Breast epithelium (tissue), 3 donors: Measurements from ENCODE around the gene GOLGA6D.

ENCODE experiments used
- POLR2A ChIP-seq: fragments of 450-650 bp; IDR thresholded peaks from one replicate; pipeline ENCODE4 v1.6.1; 2016; ENCODE audit warnings: antibody characterized with exemption, mild to moderate bottlenecking, moderate library complexity
- POLR2AphosphoS5 ChIP-seq, 3 donors: sonication (generic); formaldehyde crosslinking; IDR thresholded peaks; one replicate each; pipeline ENCODE4 v1.6.1; 2017; ENCODE audit warnings: antibody characterized with exemption in 3 of 3
- TF ChIP-seq, protein P1 (sequence below), 3 donors: fragments of 450-650 bp; IDR thresholded peaks; one replicate each; pipeline ENCODE4 v1.5.1; 2016 to 2017; ENCODE audit warnings: antibody characterized with exemption in 3 of 3, mild to moderate bottlenecking in 3 of 3, moderate library complexity in 3 of 3

DNA sequence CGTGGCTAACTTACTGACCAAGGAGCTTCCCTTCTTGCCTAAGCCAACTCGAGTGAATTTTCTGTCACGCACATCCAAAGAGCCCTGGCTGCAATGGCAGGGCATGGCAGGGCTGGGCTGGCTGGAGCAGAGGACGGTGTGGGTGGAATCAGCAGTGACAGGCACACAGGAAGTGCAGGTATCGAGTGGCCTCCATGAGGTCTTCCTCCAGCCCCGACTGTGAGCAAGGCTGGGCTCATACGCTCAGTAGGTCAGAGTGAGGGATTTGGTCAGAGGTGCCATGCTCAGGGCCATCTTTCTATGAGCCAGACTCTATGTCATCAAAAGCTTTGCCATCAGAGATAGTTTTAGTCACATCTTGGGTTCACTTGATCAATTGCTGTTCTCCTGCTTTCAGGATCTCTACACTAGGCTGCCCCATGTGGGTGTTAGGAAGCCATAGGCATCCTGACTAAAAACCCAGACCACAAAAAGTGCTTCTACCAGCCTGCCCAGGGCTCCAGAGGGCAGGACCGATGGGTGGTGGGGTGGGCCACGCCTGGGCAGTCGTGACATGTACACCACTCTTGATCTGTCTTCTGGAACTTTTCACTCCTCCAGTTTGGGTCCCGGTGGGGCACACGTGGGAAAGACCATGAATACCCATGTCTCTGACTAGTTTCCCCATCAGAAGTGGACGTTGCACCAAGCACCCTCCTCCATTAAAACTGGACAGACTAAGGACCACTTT lies 30.6 kb downstream of the GOLGA6D start:
- TF ChIP-seq, protein P1, sequence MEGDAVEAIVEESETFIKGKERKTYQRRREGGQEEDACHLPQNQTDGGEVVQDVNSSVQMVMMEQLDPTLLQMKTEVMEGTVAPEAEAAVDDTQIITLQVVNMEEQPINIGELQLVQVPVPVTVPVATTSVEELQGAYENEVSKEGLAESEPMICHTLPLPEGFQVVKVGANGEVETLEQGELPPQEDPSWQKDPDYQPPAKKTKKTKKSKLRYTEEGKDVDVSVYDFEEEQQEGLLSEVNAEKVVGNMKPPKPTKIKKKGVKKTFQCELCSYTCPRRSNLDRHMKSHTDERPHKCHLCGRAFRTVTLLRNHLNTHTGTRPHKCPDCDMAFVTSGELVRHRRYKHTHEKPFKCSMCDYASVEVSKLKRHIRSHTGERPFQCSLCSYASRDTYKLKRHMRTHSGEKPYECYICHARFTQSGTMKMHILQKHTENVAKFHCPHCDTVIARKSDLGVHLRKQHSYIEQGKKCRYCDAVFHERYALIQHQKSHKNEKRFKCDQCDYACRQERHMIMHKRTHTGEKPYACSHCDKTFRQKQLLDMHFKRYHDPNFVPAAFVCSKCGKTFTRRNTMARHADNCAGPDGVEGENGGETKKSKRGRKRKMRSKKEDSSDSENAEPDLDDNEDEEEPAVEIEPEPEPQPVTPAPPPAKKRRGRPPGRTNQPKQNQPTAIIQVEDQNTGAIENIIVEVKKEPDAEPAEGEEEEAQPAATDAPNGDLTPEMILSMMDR (IDR thresholded peaks at IDR 0.05): no peak
- TF ChIP-seq POLR2A (no peak), POLR2AphosphoS5 (IDR thresholded peaks at IDR 0.05) (no peak)
